Upper lobe of left lung (tissue), 4 donors: Measurements from ENCODE around the gene EIF5AL1.
"Not testable (repeated sequence)": the region's sequence is repeated elsewhere in the genome, so short reads cannot be mapped to it uniquely, and the experiment has no call there.

Source experiments
- EP300 ChIP-seq, 4 donors: sonication (generic); formaldehyde crosslinking; IDR thresholded peaks; one replicate each; pipeline ENCODE4 v1.5.1; 2017; ENCODE audit warnings: antibody characterized with exemption in 4 of 4, control low read depth in 2 of 4
- POLR2A ChIP-seq, 4 donors: fragments of 450-650 bp; IDR thresholded peaks; one replicate each; pipeline ENCODE4 v1.5.1; 2016 to 2017; ENCODE audit warnings: antibody characterized with exemption in 4 of 4, mild to moderate bottlenecking in 2 of 4
- POLR2AphosphoS5 ChIP-seq, 2 donors: sonication (generic); formaldehyde crosslinking; IDR thresholded peaks; one replicate each; pipeline ENCODE4 v1.5.1; 2017; ENCODE audit warnings: antibody characterized with exemption in 2 of 2
- TF ChIP-seq, protein P1 (sequence below), 6 experiments: fragments of 450-650 bp in 4 of 6; fragments of 200-600 bp in 2 of 6; sonication (generic) in 2 of 6; IDR thresholded peaks; one replicate each; pipeline ENCODE4 v1.5.1; 2016 to 2019; ENCODE audit warnings: antibody characterized with exemption in 6 of 6

GRCh38 chr10:79540930-79541329 lies 28.6 kb downstream of the EIF5AL1 start:
- TF ChIP-seq, protein P1, sequence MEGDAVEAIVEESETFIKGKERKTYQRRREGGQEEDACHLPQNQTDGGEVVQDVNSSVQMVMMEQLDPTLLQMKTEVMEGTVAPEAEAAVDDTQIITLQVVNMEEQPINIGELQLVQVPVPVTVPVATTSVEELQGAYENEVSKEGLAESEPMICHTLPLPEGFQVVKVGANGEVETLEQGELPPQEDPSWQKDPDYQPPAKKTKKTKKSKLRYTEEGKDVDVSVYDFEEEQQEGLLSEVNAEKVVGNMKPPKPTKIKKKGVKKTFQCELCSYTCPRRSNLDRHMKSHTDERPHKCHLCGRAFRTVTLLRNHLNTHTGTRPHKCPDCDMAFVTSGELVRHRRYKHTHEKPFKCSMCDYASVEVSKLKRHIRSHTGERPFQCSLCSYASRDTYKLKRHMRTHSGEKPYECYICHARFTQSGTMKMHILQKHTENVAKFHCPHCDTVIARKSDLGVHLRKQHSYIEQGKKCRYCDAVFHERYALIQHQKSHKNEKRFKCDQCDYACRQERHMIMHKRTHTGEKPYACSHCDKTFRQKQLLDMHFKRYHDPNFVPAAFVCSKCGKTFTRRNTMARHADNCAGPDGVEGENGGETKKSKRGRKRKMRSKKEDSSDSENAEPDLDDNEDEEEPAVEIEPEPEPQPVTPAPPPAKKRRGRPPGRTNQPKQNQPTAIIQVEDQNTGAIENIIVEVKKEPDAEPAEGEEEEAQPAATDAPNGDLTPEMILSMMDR (IDR thresholded peaks at IDR 0.05): not testable (repeated sequence)
- TF ChIP-seq POLR2A, EP300, POLR2AphosphoS5 (IDR thresholded peaks at IDR 0.05): not testable (repeated sequence)
